Large intestine (tissue), 3 donors: ENCODE measurements around the gene COL6A5. TPM values are rescaled to one million over a fixed set of nuclear protein-coding genes. Genes with fewer than 3 reads are reported as not detected.
"Not testable (repeated sequence)": the region's sequence is repeated elsewhere in the genome, so short reads cannot be mapped to it uniquely, and the experiment has no call there.

Experiments
- DNase-seq, 2 donors: peaks; one replicate each; pipeline versions ENCODE4 v3.0.0 to v3.0.0-alpha.2; 2013
- H3K27ac ChIP-seq: one replicate; pipeline ENCODE4 v1.5.1; 2013; ENCODE audit warnings: low read length
- H3K27me3 ChIP-seq: 2 replicates; pipeline ENCODE4 v1.6.1; 2013; ENCODE audit warnings: low read length; ENCODE audit not compliant: control insufficient read depth, insufficient read depth
- H3K36me3 ChIP-seq: 2 replicates; pipeline ENCODE4 v1.6.1; 2013; ENCODE audit warnings: low read length; ENCODE audit not compliant: control insufficient read depth, insufficient read depth
- H3K4me1 ChIP-seq: one replicate; pipeline ENCODE4 v1.6.1; 2013; ENCODE audit warnings: low read length; ENCODE audit not compliant: control insufficient read depth, insufficient read depth
- H3K4me3 ChIP-seq: one replicate; pipeline ENCODE4 v1.5.1; 2013; ENCODE audit warnings: low read length
- H3K9me3 ChIP-seq: one replicate; pipeline ENCODE4 v1.6.1; 2013; ENCODE audit warnings: mild to moderate bottlenecking, low read depth, low read length, moderate library complexity; ENCODE audit not compliant: control insufficient read depth
- WGBS: methylation state at CpG from one replicate; pipeline ENCODE4 v1.1.5; 2013; ENCODE audit warnings: low lambda C conversion rate; ENCODE audit not compliant: insufficient coverage; 5-methylcytosine and 5-hydroxymethylcytosine counted together
- polyA plus RNA-seq: library from polyadenylated mRNA; unstranded; fragments of 120-200 nt; gene quantifications from one replicate; pipeline ENCODE4 v1.2.1, GENCODE V29; 2013

Gene COL6A5
- polyA plus RNA-seq, 1 donor, result 2.2 TPM

DNA sequence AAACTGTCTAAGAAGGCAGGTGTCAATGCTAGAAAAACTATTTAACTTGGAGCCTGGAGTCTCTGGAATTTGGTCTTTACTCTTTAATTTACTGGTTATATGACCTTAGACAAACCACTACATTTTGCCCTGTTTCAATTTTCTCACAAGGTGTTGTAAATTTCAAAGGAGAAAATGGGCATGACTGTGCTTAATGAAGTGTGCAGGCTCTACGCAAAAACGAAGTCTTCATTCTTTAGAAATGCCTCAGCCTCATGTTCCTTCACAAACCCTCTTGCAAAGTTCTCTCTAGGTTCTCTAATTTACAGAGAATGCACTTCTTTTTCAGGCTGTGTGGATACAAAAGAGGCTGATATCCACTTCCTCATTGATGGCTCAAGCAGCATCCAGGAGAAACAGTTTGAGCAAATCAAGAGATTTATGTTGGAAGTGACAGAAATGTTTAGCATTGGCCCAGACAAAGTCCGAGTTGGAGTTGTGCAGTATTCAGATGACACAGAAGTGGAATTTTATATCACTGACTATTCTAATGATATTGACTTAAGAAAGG lies 39.1 kb downstream of the COL6A5 start:
- no peak for DNase-seq
- Histone ChIP-seq H3K4me1 (no peaks in the 10 kb centered on the region), H3K27me3 (no peaks in the 10 kb centered on the region), H3K4me3 (no peak overlapping the region), H3K9me3 (no peaks in the 10 kb centered on the region), H3K36me3 (no peaks in the 10 kb centered on the region), H3K27ac (no peak overlapping the region)
- 71% methylated on average over 1 of the region's 3 CpGs for WGBS

DNA sequence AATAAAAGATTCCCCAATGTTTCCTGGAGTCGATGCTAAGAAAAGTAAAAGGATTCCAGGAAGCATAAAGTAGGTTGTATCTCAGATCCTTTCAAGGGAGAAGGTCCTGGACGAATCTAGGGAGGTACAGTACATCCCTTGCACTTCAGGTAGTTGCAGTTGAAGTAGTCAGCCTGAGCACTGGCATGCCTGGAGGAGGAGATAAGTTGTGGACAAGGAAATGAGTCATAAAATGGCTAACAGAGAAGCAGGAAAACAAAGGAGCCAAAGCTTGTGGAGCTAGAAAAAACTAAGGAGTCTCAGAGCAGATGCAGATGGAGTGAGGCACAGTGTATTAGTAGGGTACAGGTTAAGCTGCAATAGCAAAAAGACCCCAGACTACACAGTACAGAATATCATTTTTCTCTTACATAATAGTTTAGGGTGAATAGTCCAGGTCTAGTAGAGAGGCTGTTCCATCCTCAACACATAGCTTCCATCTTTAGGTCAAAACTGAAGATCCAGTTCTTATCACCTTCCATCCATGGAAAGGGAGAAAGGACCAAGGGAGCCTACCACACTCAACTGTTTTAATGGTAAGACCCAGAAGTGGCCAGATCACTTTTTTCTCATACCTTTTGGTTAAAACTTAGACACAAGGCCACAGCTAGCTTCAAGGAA lies 41.3 kb downstream of the COL6A5 start:
- Histone ChIP-seq H3K36me3 (no peaks in the 10 kb centered on the region), H3K4me1 (no peaks in the 10 kb centered on the region), H3K4me3 (no peak overlapping the region), H3K9me3 (no peaks in the 10 kb centered on the region), H3K27me3 (no peaks in the 10 kb centered on the region), H3K27ac (no peak overlapping the region)
- WGBS, result 100% methylated on average over 1 of the region's 2 CpGs
- DNase-seq, result no peak

DNA sequence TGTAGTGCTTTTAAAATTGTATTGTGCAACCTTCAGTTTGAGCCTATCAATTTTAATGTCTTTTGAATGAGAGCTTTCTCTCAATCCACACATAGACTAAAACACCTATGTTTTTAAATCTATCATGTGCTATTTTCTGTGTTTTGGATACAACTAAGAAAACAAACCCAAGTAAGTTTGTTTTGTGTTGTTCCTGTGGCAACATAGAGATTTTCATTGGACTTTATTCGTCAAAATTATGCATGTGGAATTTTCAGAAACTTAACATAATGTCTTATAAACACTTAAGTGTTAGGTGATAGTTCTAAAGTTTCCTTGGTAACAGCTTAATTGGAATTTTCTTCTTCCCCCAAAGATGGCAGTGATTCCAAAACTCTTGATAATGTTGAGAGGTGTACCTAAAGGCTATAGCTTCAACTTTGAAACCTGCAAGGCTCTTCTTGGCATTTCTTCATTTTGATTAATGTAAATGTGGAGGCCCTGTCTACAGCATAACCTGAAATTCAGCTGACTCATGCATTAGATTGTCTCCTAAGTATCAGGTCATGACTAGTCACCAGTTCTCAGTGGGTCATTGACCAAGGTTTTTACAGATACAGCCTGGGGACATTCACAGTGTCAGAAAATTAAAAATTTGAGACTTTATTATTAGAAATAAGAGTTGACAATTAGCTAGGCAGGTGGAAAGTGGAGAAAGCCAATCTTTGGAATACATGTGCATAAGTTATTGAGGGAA lies 44.4 kb downstream of the COL6A5 start:
- Histone ChIP-seq H3K27me3 (no peaks in the 10 kb centered on the region), H3K4me3 (no peak overlapping the region), H3K4me1 (no peaks in the 10 kb centered on the region), H3K36me3 (no peaks in the 10 kb centered on the region), H3K9me3 (no peaks in the 10 kb centered on the region), H3K27ac (no peak overlapping the region)
- WGBS, result 83% methylated on average over 1 of the region's 1 CpG
- DNase-seq, result no peak

DNA sequence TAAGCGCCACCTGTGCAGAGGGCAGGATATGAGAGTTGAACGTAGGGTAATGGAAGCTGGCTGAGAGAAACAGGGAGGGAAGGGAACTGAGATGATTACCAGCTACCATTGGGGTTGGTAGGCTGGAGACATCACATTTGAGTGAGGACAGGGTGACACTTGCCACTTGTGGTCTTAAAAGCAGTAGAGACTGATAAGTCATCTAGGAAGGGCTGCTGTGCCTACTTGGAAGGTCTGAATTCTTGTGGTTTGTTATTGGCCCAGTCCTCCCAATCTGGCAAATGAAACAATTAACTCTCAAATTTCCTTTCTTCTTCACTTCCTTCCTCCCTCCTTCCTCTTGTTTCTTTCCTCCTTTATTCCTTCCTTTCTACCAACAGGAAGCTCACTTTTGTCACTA lies 46.8 kb downstream of the COL6A5 start:
- no peaks in the 10 kb centered on the region for H3K27me3 ChIP-seq
- no peaks in the 10 kb centered on the region for H3K36me3 ChIP-seq
- H3K27ac ChIP-seq, result no peak overlapping the region
- no CpG with 5 or more reads among the region's 2 CpGs for WGBS
- no peaks in the 10 kb centered on the region for H3K4me1 ChIP-seq
- no peak overlapping the region for H3K4me3 ChIP-seq
- no peak for DNase-seq
- no peaks in the 10 kb centered on the region for H3K9me3 ChIP-seq

DNA sequence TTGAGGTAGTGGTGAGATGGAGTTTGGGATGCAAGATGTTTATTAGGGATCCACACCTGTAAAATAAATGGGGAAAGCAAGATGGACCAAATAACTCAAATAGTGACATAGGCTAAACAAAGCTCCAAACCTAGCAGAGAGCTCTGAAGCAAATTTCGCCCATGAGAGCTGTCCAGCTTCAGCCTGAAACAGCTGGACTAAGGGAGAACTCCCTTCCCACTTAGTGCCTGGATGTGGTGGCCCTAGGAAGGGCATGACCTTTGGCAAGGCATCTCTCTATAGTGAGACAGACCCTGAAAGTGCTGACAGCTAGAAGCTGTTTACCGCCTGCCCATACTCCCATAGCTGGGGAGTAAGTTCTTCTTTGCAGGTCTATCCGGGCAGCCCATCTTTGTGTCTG lies 48.1 kb downstream of the COL6A5 start:
- no peak for DNase-seq
- Histone ChIP-seq H3K4me1 (no peaks in the 10 kb centered on the region), H3K27ac (no peak overlapping the region), H3K36me3 (no peaks in the 10 kb centered on the region), H3K9me3 (no peaks in the 10 kb centered on the region), H3K4me3 (no peak overlapping the region), H3K27me3 (no peaks in the 10 kb centered on the region)
- no CpG with 5 or more reads among the region's 3 CpGs for WGBS

DNA sequence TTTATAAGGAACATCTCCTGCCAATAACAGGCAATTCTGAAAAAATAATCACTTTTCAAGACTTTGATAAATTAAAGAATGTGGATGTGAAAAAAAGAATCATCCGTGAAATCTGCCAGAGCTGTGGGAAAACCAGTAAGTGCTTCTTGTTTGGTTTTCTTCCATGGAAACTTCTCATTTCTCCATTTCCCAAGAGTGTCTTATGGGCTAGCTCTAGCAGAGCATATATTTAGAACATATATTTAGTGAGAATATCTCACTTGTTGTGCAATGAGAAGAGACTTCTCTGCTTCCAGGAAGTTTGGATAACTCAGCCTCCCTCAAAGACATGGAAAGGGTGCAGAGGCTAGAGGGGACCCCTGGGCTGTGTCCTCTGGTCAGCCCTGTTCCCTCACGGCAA lies 49.9 kb downstream of the COL6A5 start:
- Histone ChIP-seq H3K9me3 (no peaks in the 10 kb centered on the region), H3K4me1 (no peaks in the 10 kb centered on the region), H3K27ac (no peak overlapping the region), H3K4me3 (no peak overlapping the region), H3K27me3 (no peaks in the 10 kb centered on the region), H3K36me3 (no peaks in the 10 kb centered on the region)
- 100% methylated on average over 1 of the region's 2 CpGs for WGBS
- DNase-seq, result no peak

DNA sequence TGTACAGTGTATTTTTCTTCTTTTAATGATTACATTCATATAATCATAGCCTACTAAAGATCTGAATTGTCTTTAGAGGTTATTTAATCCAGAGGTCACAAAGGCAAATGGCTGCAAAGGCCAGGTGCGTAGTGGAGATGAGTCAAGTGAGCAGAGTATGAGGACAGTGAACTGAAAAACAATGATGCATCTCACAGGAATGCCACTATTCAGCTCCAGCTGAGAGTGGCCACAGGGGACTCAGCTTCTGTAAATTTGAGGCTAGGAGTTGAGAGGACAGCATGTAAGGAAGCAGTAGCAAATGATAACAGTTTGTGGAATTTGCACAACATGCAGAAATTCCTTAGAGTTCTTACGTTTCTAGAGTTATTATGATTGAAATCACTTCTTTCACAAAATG lies 50.4 kb downstream of the COL6A5 start:
- WGBS, result 60% methylated on average over 1 of the region's 2 CpGs
- Histone ChIP-seq H3K4me3 (no peak overlapping the region), H3K36me3 (no peaks in the 10 kb centered on the region), H3K4me1 (no peaks in the 10 kb centered on the region), H3K9me3 (no peaks in the 10 kb centered on the region), H3K27ac (no peak overlapping the region), H3K27me3 (no peaks in the 10 kb centered on the region)
- no peak for DNase-seq

DNA sequence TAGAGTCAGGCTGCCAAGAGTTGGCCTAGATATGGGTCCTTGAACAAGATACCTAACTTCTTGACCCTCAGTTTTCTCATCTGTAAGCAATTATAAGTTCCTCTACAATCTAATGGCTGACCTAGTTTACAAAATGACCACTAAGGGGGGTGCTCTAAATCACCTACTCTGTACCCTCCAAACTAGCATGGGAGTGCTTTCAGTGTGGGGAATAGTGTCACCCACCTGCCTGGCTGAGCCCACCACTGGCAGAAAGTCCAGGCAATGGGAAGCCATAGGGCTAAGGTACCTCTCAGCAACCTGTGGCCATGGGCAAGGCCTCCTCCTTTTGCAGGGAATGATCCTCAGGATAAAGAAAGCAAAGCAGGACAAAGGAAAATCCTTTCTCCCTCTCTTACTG lies 58.9 kb downstream of the COL6A5 start:
- no peaks in the 10 kb centered on the region for H3K9me3 ChIP-seq
- H3K4me1 ChIP-seq, result no peaks in the 10 kb centered on the region
- H3K36me3 ChIP-seq, result no peaks in the 10 kb centered on the region
- H3K27ac ChIP-seq, result no peak overlapping the region
- H3K4me3 ChIP-seq, result no peak overlapping the region
- no peak for DNase-seq
- H3K27me3 ChIP-seq, result no peaks in the 10 kb centered on the region

DNA sequence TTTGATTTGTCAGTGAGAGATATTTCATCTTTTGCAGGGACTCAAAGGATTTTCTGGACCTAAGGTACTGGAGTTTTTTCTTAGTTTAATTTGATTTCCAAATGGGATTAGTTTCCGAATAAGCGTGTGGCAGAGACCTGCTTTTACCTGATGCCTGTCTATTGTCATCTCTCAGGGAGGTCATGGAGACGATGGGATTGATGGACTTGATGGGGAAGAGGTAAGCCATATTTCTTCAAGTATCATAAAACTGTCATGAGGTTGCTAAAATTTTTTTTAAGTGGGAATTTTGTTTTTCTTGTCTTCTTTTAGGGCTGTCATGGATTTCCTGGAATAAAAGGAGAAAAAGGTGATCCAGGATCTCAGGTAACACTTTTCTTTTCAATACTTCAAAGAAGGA lies 60.5 kb downstream of the COL6A5 start:
- no peak for DNase-seq
- 100% methylated on average over 1 of the region's 3 CpGs for WGBS

DNA sequence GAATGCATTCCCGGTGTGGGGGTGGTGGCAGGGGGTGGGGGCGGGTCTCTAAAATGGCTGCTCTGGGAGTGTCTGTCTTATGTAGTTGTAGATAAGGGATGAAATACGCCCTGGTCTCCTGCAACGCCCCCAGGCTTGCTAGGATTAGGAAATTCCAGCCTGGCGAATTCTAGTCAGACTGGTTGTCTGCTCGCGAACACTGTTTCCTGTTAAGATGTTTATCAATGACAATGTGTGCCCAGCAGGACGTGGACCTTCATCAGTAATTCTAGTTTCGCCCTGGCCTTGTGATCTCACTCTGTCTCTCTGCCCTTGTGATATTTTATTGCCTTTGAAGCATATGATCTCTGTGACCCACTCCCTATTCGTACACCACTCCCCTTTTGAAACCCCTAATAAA lies 62.8 kb downstream of the COL6A5 start:
- not testable (repeated sequence) for DNase-seq

More for the DNA sequence above, 60.5 kb downstream of the COL6A5 start:
- H3K27me3 ChIP-seq, result no peaks in the 10 kb centered on the region
- H3K4me3 ChIP-seq, result no peak overlapping the region
- no peaks in the 10 kb centered on the region for H3K9me3 ChIP-seq
- no peaks in the 10 kb centered on the region for H3K36me3 ChIP-seq
- H3K4me1 ChIP-seq, result no peaks in the 10 kb centered on the region
- H3K27ac ChIP-seq, result no peak overlapping the region

DNA sequence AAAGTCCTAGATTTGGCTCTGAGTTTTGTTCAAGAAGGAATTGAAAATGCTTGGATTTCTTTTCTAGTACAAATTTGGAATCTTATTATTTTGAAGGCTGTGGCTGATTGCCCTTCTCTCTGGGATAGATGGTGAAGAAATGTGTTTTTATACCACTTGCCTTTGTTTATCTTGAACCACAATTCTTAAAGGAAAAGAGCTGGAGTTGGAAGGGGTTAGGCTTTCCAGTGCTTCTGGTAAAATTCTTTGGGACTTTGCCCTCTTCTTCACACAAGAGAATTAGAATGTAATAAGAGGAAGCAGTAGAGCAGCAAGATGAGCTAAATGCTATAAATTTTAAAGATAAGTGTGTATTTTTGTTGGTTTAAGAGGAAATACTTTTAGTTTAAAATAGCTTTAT lies 65.8 kb downstream of the COL6A5 start:
- no peaks in the 10 kb centered on the region for H3K36me3 ChIP-seq
- H3K9me3 ChIP-seq, result no peaks in the 10 kb centered on the region
- H3K4me1 ChIP-seq, result no peaks in the 10 kb centered on the region
- H3K27ac ChIP-seq, result no peak overlapping the region
- no peak overlapping the region for H3K4me3 ChIP-seq
- no peaks in the 10 kb centered on the region for H3K27me3 ChIP-seq
- DNase-seq, result no peak

More for the DNA sequence above, 62.8 kb downstream of the COL6A5 start:
- H3K4me3 ChIP-seq, H3K27ac ChIP-seq, H3K4me1 ChIP-seq, H3K27me3 ChIP-seq, H3K36me3 ChIP-seq, H3K9me3 ChIP-seq: not testable (repeated sequence)
- no CpG with 5 or more reads among the region's 10 CpGs for WGBS
